NCI-H345 (cell line): ENCODE results near the gene BAMBI.
"Not testable (repeated sequence)": the region's sequence is repeated elsewhere in the genome, so short reads cannot be mapped to it uniquely, and the experiment has no call there.

ENCODE experiments used
- DNase-seq: peaks from one replicate; lab custom pipeline; 2025; lab: John Stamatoyannopoulos, UW

Gene BAMBI

GRCh38 chr10:28676968-28677887 is at the start of gene BAMBI:
Gene BAMBI, plus strand, starts transcription at chr10:28677521. Its CDS starts 377 bp downstream, at chr10:28677898.
- peak; percentile 90 for DNase-seq

DNA sequence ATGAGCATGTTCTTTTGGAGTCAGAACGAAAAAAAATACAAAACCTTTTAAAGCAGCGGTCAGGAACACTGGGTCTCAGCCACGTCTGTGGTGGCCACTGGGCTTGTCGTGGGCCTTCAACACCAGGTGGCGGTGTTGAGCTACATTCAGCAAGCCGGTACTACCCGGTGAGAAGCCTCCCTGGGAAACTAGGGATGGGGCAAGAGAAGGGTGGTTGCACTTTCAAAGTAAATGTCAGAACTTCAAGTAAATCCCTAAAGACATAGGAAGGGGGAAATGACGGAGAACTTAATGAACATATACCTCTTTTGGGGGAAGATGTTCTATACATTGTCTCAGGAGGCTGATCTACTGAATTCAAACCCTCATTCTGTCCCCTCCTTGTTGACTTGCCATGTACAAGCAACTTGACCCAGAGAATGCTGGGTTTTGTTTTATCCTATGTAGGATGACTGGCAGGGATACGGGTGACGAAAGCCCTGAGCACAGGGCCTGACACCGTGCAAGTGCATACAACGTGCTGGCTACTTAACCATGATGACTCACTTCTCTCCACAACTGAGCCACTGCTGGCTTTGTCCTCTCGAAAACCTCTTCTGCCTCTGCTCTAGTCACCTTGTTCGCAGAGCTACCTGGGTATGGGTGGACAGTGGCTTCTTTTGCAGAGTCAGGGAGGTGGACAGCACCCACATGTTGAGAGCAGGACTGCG is 49.0 kb upstream of the BAMBI start:
- DNase-seq = peak; percentile 66

GRCh38 chr10:28631896-28632583 is 45.3 kb upstream of the BAMBI start:
- no peak for DNase-seq

DNA sequence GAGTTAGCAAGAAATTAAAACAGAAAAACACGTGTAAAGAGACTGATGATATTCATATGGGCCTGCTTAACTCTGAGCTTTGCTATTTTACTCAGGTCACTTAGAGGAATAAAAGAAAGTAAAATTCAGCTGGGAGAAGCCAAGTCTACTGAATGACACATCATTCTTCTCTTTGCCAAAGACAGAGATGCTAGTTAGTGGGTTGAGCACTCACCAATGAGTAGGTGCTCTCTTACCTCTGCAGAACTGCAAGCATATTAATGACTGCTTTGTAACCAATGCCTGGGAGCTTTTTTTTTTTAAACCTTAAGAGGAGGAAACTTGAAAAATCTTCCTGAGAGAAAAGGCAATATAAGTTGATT is 44.8 kb upstream of the BAMBI start:
- DNase-seq = no peak

- DNase-seq = no peak
Observed at GRCh38 chr10:28633750-28634149, 43.6 kb upstream of the BAMBI start.

DNA sequence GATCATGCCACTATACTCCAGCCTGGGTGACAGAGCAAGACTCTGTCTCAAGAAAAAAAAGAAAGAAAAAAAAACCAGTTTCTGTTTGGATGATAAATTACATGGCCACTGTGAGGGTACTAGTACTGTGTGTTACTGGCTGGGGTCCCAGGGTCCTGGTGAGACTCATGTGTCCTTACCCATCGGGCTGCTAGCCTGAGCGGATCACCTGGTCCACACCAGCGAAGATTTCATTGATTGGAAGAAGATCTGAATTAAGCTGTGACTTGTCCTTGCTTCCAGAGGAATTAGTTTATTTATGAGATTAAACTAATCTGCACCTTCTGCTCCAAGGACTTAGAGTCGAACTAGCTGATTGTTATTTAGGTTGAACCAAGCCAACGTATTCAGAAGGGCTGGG is 40.0 kb upstream of the BAMBI start:
- no peak for DNase-seq

DNA sequence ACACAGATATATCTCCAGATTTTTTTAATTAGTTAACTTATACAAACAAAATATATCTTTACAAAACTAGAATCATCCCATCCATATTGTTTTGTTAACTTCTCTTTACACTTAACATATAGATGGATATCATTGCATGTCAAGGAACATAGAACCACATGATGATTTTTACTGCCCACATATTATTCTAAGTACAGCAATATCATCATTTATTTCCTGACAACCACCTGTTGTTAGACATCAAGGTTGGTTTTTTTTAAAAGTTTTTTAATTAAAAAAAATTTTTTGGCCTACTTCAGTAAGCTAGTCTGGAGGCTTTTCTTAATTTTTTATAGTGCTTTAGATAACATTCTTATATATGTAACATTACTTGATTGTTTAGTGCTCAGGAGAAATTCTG is 38.9 kb upstream of the BAMBI start:
- DNase-seq = no peak

GRCh38 chr10:28640551-28640950 is 36.8 kb upstream of the BAMBI start:
- DNase-seq = no peak

DNA sequence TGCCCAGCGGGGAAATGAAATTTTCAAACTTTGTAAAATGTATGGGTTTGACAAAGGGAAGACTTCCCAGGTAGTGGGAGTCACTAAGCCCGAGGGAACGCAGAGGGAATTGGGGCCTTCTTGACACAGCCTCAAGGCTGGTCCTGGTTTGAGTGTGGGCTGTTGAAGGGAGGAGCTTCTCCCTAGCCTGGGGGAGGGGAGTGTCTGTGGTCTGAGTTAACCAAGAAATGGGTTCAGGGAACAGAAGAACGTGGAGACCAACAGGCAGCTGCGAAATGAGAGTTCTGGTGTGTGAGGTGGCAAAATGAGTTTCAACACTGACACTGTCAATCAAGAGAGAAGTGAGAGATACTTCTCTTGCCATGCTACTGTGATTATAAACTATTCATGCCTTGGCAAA is 32.7 kb upstream of the BAMBI start:
- DNase-seq = no peak

GRCh38 chr10:28652106-28652505 is 25.2 kb upstream of the BAMBI start:
- no peak for DNase-seq

DNA sequence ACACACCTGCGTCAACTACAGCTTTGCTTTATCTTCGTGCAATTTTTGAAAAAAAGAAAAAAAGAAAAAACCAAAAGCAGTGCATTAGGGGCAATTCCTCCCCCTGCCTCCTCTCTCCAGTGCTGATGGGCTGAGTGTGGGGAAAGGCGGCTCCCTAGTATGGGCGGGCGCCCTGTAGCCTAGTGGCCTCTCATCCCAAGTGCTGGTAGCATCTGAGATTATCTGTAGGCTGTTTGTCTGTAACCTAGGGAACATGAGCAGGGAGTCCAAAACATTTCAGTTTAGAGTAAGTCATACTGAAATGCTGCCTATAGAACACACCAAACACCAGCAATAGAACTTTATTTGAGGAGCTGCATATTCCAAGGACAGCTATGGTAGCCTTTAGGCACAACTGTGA is 24.6 kb upstream of the BAMBI start:
- DNase-seq = no peak

GRCh38 chr10:28658824-28659223 is 18.5 kb upstream of the BAMBI start:
- DNase-seq = not testable (repeated sequence)

DNA sequence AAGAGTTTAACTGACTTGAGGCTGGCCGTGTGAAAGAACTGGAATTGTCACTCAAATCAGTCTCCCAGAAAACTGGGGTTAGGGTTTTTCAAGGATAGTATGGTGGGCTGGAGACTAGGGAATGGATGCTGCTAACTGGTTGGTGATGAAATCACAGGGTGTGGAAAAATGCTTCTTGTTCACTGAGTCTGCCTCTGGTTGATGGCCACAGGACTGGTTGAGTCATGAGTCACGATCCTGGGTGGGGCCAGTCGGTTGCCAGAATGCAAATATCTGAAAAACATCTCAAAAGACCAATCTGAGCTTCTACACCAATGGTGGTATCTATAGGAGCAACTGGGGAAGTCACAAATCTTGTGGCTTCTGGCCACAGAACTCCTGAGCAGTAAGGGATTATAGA is 16.3 kb upstream of the BAMBI start:
- DNase-seq = no peak

DNA sequence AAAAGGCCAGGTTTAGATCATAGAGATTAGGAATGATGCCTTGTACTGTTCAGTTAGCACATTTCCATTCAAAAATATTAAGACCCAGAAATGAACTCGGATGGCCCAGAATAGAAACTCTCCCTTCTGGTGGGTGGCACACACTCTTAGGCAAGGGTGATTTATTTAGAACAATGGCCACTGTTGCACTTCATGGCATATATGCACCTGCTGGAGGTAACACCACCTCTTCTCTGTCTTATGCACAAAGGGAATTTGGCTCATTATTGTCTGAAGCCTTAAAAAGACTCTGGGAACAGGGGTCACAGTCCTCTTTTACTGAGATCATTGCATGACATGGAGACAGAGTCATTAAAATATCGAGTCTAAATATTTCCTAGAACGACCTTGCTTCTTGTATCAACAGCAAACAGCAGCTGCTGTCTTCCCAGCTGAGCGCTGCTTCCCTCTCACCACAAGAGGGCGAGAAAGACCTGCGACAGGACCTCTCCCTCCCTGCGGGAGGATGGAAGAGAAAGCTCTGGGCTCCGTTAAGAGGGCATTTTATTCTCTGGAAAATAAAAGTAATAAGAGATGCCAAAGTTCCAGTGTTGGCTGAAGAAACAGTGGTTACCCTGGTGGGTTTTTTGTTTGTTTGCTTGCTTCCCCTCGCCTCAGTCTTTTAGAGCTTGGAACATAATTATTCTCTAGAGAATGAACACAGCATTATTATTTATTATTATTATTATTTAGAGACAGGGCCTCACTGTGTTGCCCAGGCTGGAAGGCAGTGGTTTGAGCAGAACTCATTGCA is 13.5 kb upstream of the BAMBI start:
- DNase-seq = peak; percentile 83

DNA sequence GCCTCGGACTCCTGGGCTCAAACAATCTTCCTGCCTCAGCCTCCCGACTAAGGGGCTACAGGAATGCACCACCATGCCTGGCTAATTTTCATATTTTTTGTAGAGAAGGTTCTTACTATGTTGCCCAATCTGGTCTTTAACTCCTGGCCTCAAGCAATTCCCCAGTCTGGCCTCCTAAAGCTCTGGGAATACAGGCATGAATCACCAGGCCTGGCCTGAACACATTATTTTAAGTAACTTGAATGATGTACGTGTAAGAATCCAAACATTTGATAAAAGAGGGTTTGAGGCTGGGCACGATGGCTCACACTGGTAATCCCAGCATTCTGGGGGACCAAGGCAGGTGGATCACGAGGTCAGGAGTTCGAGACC is 13.0 kb upstream of the BAMBI start:
- no peak for DNase-seq

- DNase-seq = no peak
Observed at GRCh38 chr10:28666751-28667467, 10.4 kb upstream of the BAMBI start.

GRCh38 chr10:28668363-28669226 is 8.7 kb upstream of the BAMBI start:
- DNase-seq = peak; percentile 72

DNA sequence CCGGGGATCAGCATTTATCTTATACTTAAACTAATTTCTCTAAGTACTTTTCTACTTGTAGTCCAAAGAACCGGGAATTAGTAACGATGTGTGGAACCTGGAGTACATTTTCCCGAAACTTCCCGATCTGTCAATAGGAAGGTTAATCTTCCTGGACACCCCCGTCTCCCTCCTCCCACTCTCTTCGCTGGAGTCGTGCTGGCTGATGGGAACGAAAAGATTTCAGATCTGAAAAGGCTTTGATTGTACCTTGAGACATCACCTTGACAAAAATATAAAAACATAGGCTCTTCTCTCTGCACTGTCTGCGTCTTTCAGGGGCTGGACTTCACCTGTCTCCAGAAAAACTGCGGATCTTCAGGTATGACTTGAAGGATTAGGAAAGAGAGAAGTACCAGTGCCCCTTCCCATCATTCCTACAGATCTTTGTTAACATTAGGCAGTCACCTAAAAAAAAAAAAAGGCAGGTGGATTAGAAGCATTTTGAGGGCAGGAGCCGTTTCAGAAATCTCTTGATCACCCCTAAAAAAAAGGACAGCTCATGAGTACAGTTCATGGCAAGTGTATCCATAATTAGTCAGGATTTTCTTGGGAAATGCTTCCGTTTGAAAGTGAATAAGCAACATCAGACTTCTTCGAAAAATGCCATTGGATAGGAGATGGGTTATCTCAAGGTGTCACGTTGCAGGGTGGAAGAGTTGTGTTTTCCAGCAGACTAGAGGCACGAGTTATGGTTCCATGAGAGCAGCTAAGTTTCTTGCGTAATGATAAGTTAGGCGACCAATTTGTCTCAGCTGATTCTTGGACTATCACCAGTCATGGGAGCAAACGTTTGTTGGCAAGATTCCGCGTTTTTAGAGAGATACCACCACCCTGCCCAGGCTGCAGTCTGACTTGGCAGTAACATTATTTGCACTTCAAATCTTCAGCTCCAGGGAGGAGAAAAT is 7.8 kb upstream of the BAMBI start:
- no peak for DNase-seq

DNA sequence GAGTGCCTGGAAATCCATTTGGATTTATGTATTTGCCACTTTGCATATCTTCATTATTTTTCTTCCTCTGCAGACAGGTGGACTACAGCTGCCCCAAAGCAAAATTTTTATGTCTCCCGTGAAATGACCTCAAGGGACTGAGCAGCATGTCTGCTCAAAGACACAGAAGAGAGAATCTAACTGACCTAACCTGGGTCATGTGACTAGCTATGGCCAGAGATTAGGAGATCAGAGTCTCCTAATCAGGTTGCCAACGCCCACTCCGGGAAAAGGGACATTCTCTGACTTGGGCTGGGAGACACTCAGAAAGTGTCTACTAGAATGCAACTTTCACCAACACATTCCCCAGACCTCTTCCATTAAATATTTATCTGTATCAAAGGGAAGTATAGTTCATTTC is 2.5 kb upstream of the BAMBI start:
- no peak for DNase-seq
